ENCODE results near the gene CCR1.
"Not testable (repeated sequence)": the region's sequence is repeated elsewhere in the genome, so short reads cannot be mapped to it uniquely, and the experiment has no call there.

Gene CCR1

DNA sequence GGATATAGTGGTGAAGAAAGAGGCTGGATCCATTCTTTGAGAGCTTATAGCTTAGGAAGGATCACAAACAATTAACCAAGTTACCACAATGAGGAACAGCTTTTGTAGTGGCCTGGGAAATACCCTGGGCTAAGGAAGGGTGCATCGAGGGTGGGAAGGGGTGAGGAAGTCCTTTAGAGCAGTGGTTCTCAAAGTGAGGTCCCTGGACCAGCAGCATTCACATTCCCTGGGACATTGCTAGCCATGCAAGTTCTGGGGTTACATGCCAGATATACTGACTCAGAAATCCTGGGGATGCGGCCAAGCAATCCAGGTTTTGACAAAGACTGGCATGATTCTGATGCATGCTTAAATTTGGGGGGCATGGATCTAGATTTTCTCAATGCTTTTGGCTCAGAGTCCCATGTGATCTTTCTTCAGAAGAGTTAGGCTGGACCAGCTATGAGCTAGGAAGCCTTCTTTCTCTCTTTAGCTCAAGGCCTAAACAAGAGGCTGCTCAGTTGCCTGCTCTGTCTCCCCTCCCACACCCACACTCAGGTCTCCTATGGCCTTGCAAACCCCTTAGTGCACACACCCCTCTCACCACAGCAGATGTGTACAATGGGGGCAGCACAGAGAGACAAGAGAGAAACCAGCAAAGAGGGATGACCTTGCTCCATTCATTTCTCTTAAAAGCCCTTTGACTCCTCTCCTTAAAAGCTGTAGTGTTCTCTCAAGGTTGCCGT is 1.8 kb upstream of the CCR1 start:
- H3K36me3 ChIP-seq (ENCODE audit: control insufficient read depth, low read depth, low read length): no peaks in the 10 kb centered on the region
- H3K9me3 ChIP-seq (ENCODE audit: control insufficient read depth, low read depth, low read length): no peaks in the 10 kb centered on the region
- H3K4me3 ChIP-seq (ENCODE audit: low read length): no peak overlapping the region
- no peak overlapping the region for H3K9ac ChIP-seq (ENCODE audit: low read length)
- peaks cover 3% of the 10 kb centered on the region for H3K4me1 ChIP-seq (ENCODE audit: control insufficient read depth, low read depth, low read length)
- H3K27me3 ChIP-seq (ENCODE audit: control insufficient read depth, insufficient read depth, low read length): no peaks in the 10 kb centered on the region
- H3K27ac ChIP-seq (ENCODE audit: low read length): no peak overlapping the region

DNA sequence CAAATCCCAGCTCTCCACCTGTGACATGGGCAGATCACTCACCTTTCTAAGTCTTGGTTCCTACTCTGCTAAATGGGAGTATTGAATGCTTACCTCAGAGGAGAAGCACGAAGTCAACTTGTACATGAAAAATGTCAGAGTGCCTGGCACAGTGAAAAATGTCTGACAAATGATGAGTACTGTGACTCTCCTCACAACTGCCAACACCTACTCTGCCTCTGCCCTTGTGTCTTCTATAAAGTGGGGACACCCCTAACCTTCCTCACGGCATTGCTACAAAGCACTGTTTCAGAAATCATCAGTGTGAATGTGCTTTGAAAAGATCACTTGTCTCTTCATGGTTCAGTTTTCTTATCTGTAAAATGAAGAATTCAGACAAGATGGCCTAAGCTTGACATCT is 940 bp upstream of the CCR1 start:
- no peak overlapping the region for H3K27ac ChIP-seq (ENCODE audit: low read length)
- no peak overlapping the region for H3K4me3 ChIP-seq (ENCODE audit: low read length)
- H3K9me3 ChIP-seq (ENCODE audit: control insufficient read depth, low read depth, low read length): no peaks in the 10 kb centered on the region
- H3K4me1 ChIP-seq (ENCODE audit: control insufficient read depth, low read depth, low read length): peaks cover 3% of the 10 kb centered on the region
- H3K9ac ChIP-seq (ENCODE audit: low read length): no peak overlapping the region
- no peaks in the 10 kb centered on the region for H3K27me3 ChIP-seq (ENCODE audit: control insufficient read depth, insufficient read depth, low read length)
- no peaks in the 10 kb centered on the region for H3K36me3 ChIP-seq (ENCODE audit: control insufficient read depth, low read depth, low read length)

DNA sequence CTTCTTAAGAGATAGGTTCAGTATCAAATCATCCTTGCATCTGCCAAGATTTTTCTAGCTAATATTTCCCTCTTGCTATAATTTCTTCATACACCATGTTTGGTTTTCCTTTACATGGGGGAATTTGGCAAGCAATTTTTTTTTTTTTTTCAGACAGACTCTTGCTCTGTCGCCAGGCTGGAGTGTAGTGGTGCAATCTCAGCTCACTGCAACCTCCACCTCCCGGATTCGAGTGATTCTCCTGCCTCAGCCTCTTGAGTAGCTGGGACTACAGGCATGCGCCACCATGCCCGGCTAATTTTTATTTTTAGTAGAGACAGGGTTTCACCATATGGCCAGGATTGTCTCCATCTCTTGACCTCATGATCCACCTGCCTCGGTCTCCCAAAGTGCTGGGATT is 599 bp downstream of the CCR1 start:
- H3K9me3 ChIP-seq (ENCODE audit: control insufficient read depth, low read depth, low read length); H3K36me3 ChIP-seq (ENCODE audit: control insufficient read depth, low read depth, low read length); H3K27me3 ChIP-seq (ENCODE audit: control insufficient read depth, insufficient read depth, low read length); H3K4me1 ChIP-seq (ENCODE audit: control insufficient read depth, low read depth, low read length); H3K4me3 ChIP-seq (ENCODE audit: low read length); H3K9ac ChIP-seq (ENCODE audit: low read length); H3K27ac ChIP-seq (ENCODE audit: low read length): not testable (repeated sequence)

DNA sequence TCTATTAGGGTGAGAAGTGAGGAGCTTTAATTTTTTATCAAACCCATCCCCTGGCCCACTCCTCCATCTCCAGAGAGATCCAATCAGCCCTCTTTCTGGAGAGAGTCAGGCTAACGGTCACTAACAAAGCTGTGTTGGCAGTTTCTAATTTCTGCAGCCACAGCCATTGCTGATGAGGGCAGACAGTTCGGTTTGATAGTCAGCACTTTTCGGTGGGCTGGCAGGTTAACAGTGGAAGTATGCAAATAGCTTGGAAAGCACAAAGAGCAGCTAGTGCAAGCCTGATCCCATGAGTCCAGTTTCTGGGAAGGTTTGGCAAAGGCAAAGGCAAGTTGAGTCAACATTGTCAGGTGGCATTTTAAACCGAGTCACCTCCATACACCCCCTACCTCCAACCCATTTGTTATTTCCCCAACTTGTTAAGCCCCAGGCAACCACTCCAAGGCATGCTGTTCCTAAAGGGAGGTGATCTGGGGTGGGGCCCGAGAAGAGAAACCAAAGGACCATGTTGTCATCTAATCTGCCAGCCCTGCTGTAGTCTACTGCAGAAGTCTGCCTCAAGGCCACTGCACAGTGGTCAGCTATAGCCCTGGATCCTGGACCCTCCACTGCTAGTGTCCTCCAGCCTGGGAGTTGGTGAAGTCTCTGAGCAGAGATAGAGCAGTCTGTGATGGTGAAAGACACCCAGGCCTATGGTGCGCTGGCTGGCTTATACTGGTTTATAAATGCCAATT is 1.7 kb downstream of the CCR1 start:
- H3K36me3 ChIP-seq (ENCODE audit: control insufficient read depth, low read depth, low read length): no peaks in the 10 kb centered on the region
- no peak overlapping the region for H3K27ac ChIP-seq (ENCODE audit: low read length)
- no peak overlapping the region for H3K9ac ChIP-seq (ENCODE audit: low read length)

DNA sequence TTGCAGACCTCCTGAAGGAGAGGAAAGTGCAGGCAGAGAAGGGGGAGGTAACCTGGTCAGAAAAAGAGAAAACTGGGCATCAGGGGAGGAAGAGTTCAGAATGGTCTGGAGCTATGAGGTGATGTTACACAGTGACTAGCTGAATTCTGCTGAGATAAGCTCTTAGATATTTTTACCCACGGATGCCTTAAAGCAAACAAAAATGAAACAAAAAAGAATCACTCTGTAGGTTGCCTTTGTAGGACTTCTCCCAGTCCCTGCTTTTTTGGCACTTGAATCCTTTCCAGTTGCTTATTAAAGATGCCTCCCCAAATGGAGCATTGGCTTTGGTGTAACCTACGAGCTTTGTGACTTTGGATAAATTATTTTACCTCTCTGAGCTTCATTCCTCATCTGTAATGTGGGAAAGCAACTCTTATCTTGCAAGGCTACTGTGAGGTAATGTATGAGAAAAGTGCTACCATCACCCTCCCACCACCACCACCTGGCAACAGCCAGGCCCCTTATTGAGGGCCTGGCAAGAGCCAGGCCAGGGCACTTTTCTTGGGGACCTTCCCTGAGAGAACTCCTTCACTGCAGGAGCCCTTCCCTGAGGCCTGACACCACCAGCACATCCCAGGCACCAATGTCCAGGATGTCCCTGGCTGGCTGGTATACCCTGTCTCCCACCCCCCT is 2.7 kb downstream of the CCR1 start:
- H3K27me3 ChIP-seq (ENCODE audit: control insufficient read depth, insufficient read depth, low read length): no peaks in the 10 kb centered on the region
- H3K9me3 ChIP-seq (ENCODE audit: control insufficient read depth, low read depth, low read length): no peaks in the 10 kb centered on the region
- H3K4me3 ChIP-seq (ENCODE audit: low read length): no peak overlapping the region
- no peak overlapping the region for H3K27ac ChIP-seq (ENCODE audit: low read length)
- no peak overlapping the region for H3K9ac ChIP-seq (ENCODE audit: low read length)
- peaks cover 3% of the 10 kb centered on the region for H3K4me1 ChIP-seq (ENCODE audit: control insufficient read depth, low read depth, low read length)
- H3K36me3 ChIP-seq (ENCODE audit: control insufficient read depth, low read depth, low read length): no peaks in the 10 kb centered on the region

More for the DNA sequence above, 1.7 kb downstream of the CCR1 start:
- no peak overlapping the region for H3K4me3 ChIP-seq (ENCODE audit: low read length)
- peaks cover 3% of the 10 kb centered on the region for H3K4me1 ChIP-seq (ENCODE audit: control insufficient read depth, low read depth, low read length)
- no peaks in the 10 kb centered on the region for H3K27me3 ChIP-seq (ENCODE audit: control insufficient read depth, insufficient read depth, low read length)
- no peaks in the 10 kb centered on the region for H3K9me3 ChIP-seq (ENCODE audit: control insufficient read depth, low read depth, low read length)

DNA sequence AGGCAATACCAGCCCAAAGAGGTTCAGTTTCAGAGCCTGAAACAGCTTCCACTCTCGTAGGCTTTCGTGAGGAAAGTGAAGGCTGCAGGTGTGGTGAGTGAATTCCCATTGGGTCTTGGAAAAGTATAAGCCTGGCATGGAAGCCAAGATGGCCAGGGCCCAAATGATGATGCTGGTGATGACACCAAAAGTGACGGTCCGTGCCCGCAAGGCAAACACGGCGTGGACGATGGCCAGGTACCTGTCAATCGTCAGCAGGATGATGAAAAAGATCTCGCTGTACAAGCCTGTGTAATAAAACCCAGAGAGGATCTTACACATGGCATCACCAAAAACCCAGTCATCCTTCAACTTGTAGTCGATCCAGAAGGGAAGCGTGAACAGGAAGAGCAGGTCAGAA is 4.4 kb downstream of the CCR1 start:
- Histone ChIP-seq H3K27me3 (ENCODE audit: control insufficient read depth, insufficient read depth, low read length) (no peaks in the 10 kb centered on the region), H3K36me3 (ENCODE audit: control insufficient read depth, low read depth, low read length) (no peaks in the 10 kb centered on the region), H3K27ac (ENCODE audit: low read length) (no peak overlapping the region), H3K9me3 (ENCODE audit: control insufficient read depth, low read depth, low read length) (no peaks in the 10 kb centered on the region), H3K4me1 (ENCODE audit: control insufficient read depth, low read depth, low read length) (peaks cover 3% of the 10 kb centered on the region), H3K9ac (ENCODE audit: low read length) (no peak overlapping the region), H3K4me3 (ENCODE audit: low read length) (no peak overlapping the region)

DNA sequence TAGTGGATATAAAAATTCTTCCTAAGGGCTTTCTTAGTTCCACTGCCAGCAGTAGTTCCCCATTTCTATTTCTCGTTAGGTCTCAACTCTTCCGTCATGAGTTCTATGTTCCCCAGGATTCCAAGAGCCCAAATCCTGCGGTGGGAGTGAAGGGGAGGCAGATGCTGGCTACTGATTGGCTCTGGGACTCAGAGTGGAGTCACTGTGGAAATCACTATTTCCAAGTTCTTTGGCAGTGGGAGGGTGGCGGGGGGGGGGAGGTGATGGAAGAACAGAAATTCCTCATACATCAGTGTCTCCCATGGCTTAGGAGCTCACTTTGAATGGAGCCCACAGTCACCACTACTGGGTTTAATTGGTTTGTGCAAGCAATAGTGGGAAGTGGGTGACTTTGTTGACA is 5.6 kb downstream of the CCR1 start:
- H3K4me1 ChIP-seq (ENCODE audit: control insufficient read depth, low read depth, low read length): peaks cover 3% of the 10 kb centered on the region
- H3K27me3 ChIP-seq (ENCODE audit: control insufficient read depth, insufficient read depth, low read length): no peaks in the 10 kb centered on the region
- H3K9me3 ChIP-seq (ENCODE audit: control insufficient read depth, low read depth, low read length): no peaks in the 10 kb centered on the region
- H3K4me3 ChIP-seq (ENCODE audit: low read length): no peak overlapping the region
- no peaks in the 10 kb centered on the region for H3K36me3 ChIP-seq (ENCODE audit: control insufficient read depth, low read depth, low read length)
- no peak overlapping the region for H3K9ac ChIP-seq (ENCODE audit: low read length)
- no peak overlapping the region for H3K27ac ChIP-seq (ENCODE audit: low read length)

DNA sequence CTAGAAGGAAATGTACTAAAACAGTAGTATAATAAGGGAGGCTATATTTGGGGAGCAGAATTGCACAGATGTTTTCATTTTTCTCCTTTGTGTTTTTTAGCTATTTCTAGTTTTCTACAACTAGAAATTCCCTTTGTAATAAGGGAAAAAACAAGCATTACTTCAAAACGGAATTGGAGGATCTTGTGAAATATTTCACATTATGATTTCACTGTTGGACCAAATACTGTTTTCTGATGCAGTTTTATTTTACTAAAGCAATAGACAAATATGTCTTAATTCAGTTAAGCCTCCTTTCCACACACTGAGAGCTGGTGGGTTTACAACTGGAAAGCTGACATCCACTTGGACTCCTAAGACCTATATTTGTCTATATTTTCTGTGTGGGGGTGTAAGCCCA is 7.3 kb downstream of the CCR1 start:
- no peak overlapping the region for H3K27ac ChIP-seq (ENCODE audit: low read length)
- no peak overlapping the region for H3K9ac ChIP-seq (ENCODE audit: low read length)
- H3K9me3 ChIP-seq (ENCODE audit: control insufficient read depth, low read depth, low read length): no peaks in the 10 kb centered on the region
- H3K4me1 ChIP-seq (ENCODE audit: control insufficient read depth, low read depth, low read length): peaks cover 1% of the 10 kb centered on the region
- H3K27me3 ChIP-seq (ENCODE audit: control insufficient read depth, insufficient read depth, low read length): no peaks in the 10 kb centered on the region
- no peak overlapping the region for H3K4me3 ChIP-seq (ENCODE audit: low read length)
- no peaks in the 10 kb centered on the region for H3K36me3 ChIP-seq (ENCODE audit: control insufficient read depth, low read depth, low read length)

DNA sequence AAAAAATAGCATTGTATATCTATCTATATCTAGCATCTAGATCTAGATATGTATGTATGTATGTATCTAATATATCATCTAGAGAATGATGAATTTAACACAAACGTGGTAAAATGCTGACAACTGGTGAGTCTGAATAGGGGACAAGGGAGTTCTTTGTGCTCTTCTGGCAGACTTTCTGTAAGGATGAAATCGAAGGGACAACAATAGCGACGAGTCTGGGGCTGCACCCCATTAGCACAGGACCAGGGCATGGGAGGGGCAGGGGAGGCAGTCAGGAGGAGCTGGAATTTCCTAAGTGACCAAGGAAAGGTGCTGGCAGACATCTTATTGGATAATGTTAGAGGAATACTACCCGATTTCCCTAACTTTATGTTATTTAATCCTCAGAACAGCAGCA is 7.9 kb downstream of the CCR1 start:
- Histone ChIP-seq H3K36me3 (ENCODE audit: control insufficient read depth, low read depth, low read length) (no peaks in the 10 kb centered on the region), H3K27ac (ENCODE audit: low read length) (no peak overlapping the region), H3K4me1 (ENCODE audit: control insufficient read depth, low read depth, low read length) (no peaks in the 10 kb centered on the region), H3K9me3 (ENCODE audit: control insufficient read depth, low read depth, low read length) (peaks cover 3% of the 10 kb centered on the region), H3K27me3 (ENCODE audit: control insufficient read depth, insufficient read depth, low read length) (no peaks in the 10 kb centered on the region), H3K9ac (ENCODE audit: low read length) (no peak overlapping the region), H3K4me3 (ENCODE audit: low read length) (no peak overlapping the region)

DNA sequence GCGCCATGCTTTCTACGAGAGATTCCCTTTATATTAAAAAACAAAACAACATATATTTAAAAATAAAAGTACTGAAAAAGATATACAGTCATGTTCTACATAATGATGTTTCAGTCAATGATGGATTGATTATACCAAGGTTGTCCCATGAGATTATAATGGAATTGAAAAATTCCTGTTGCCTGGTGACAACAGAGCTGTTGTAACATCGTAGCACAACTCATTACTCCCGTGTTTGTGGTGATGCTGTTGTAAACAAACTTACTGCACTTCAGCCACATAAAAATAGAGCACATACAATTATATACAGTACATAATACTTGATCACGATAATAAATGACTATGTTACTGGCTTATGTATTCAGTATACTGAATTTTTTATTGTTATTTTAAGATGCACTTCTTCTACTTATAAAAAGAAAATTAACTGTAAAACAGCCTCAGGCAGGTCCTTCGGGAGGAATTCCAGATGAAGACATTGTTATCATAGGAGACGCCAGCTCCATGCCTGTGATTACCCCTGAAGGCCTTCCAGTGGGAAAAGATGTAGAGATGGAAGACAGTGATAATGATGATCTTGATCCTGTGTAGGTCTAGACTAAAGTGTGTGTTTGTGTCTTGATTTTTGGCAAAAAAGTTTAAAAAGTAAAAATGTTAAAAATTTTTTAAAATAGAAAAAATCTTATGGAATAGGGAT is 11.7 kb downstream of the CCR1 start:
- H3K4me3 ChIP-seq (ENCODE audit: low read length): no peak overlapping the region
- no peaks in the 10 kb centered on the region for H3K4me1 ChIP-seq (ENCODE audit: control insufficient read depth, low read depth, low read length)
- peaks cover 10% of the 10 kb centered on the region for H3K9me3 ChIP-seq (ENCODE audit: control insufficient read depth, low read depth, low read length)
- H3K27ac ChIP-seq (ENCODE audit: low read length): no peak overlapping the region
- H3K27me3 ChIP-seq (ENCODE audit: control insufficient read depth, insufficient read depth, low read length): no peaks in the 10 kb centered on the region
- H3K9ac ChIP-seq (ENCODE audit: low read length): no peak overlapping the region
- H3K36me3 ChIP-seq (ENCODE audit: control insufficient read depth, low read depth, low read length): no peaks in the 10 kb centered on the region

DNA sequence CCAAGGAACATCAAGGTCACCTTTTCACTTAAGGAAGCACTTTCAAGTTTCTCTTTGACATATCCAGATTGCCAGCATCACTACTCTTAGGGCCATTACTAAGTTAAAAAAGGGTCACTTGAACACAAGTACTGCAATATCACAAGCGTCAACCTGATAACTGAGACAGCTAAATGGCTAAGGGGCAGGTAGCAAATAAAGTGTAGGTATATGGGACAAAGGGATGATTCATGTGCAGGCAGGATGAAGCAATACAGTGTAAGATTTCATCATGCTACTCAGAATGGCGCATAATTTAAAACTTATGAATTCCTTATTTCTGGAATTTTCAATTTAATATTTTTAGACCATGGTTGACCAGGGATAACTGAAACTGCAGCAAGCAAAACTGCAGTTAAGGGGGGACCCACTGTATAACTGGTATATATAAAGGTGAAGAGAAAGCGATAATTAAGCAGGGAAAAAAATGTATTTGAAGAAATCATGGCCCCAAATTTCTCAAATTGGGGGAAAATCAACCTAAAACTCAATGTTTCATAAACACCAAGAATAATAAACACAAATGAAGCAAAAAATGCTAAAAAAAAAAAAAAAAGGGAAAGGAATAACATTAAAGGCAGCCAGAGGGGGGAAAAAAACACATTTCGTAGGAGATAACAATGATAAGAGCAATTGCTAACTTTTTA is 13.1 kb downstream of the CCR1 start:
- H3K36me3 ChIP-seq (ENCODE audit: control insufficient read depth, low read depth, low read length): no peaks in the 10 kb centered on the region
- no peak overlapping the region for H3K27ac ChIP-seq (ENCODE audit: low read length)
- H3K4me3 ChIP-seq (ENCODE audit: low read length): no peak overlapping the region
- no peak overlapping the region for H3K9ac ChIP-seq (ENCODE audit: low read length)
- H3K9me3 ChIP-seq (ENCODE audit: control insufficient read depth, low read depth, low read length): peaks cover 10% of the 10 kb centered on the region
- no peaks in the 10 kb centered on the region for H3K4me1 ChIP-seq (ENCODE audit: control insufficient read depth, low read depth, low read length)
- H3K27me3 ChIP-seq (ENCODE audit: control insufficient read depth, insufficient read depth, low read length): no peaks in the 10 kb centered on the region
